NCI-H187 treated with DMSO at 0.1 percent for 48 hours (cell line): ENCODE measurements around the gene ELF4.

Experiments
- DNase-seq: peaks from one replicate; lab custom pipeline; 2025; lab: John Stamatoyannopoulos, UW

ELF4 gene

GRCh38 chrX:130047416-130047815, 62.9 kb downstream of the ELF4 start:
- DNase-seq = no peak

GRCh38 chrX:130039847-130040246, 70.5 kb downstream of the ELF4 start:
- DNase-seq = no peak

GRCh38 chrX:130034178-130034577, 76.1 kb downstream of the ELF4 start:
- no peak for DNase-seq

- DNase-seq = no peak
Observed at GRCh38 chrX:130032552-130032951, 77.7 kb downstream of the ELF4 start.

GRCh38 chrX:130030826-130031225, 79.5 kb downstream of the ELF4 start:
- no peak for DNase-seq

- no peak for DNase-seq
Observed at GRCh38 chrX:130028196-130028595, 82.1 kb downstream of the ELF4 start.

- no peak for DNase-seq
Observed at GRCh38 chrX:130027569-130027968, 82.7 kb downstream of the ELF4 start.

GRCh38 chrX:130025256-130025655, 85.0 kb downstream of the ELF4 start:
- no peak for DNase-seq

GRCh38 chrX:130024127-130024526, 86.2 kb downstream of the ELF4 start:
- peak; percentile 3 for DNase-seq

- DNase-seq = no peak
Observed at GRCh38 chrX:130020661-130021324, 89.5 kb downstream of the ELF4 start.

- DNase-seq = no peak
Observed at GRCh38 chrX:130018143-130018542, 92.2 kb downstream of the ELF4 start.

GRCh38 chrX:130015181-130015580, 95.1 kb downstream of the ELF4 start:
- DNase-seq = no peak
